Bronchial epithelial cell (primary cell): ENCODE measurements around the gene PRND. TPM values are rescaled to one million over a fixed set of nuclear protein-coding genes. Genes with fewer than 3 reads are reported as not detected.

Experiments used
- DNase-seq: peaks from one replicate; pipeline ENCODE4 v3.0.0-alpha.2; 2010; ENCODE audit warnings: low read depth
- FAIRE-seq: peaks from 2 replicates; lab custom pipeline; 2011; peaks lifted over from hg19 to GRCh38; lab: Jason Lieb, UNC
- H3K27me3 ChIP-seq: 2 replicates; pipeline ENCODE4 v1.5.1; 2011; ENCODE audit warnings: low read length; ENCODE audit not compliant: control insufficient read depth, insufficient read depth
- H3K36me3 ChIP-seq: 2 replicates; pipeline ENCODE4 v1.5.1; 2011; ENCODE audit warnings: low read length; ENCODE audit not compliant: control insufficient read depth, insufficient read depth
- H3K4me3 ChIP-seq: 2 replicates; pipeline ENCODE4 v1.5.1; 2011; ENCODE audit warnings: mild to moderate bottlenecking, low read depth, low read length, control low read depth
- total RNA-seq: library from RNA; depleted of rRNA; stranded (reverse); fragments of >200 nt; gene quantifications from 2 replicates; pipeline ENCODE4 v1.2.1, GENCODE V29; 2014
- TF ChIP-seq, protein P1 (sequence below): IDR thresholded peaks from 2 replicates; pipeline ENCODE4 v1.5.1; 2011; ENCODE audit warnings: mild to moderate bottlenecking, moderate library complexity, low read length, control low read depth, inconsistent platforms; ENCODE audit not compliant: insufficient read depth, severe bottlenecking

Gene PRND
- total RNA-seq, 1 donor from 2014 or later: not detected

DNA sequence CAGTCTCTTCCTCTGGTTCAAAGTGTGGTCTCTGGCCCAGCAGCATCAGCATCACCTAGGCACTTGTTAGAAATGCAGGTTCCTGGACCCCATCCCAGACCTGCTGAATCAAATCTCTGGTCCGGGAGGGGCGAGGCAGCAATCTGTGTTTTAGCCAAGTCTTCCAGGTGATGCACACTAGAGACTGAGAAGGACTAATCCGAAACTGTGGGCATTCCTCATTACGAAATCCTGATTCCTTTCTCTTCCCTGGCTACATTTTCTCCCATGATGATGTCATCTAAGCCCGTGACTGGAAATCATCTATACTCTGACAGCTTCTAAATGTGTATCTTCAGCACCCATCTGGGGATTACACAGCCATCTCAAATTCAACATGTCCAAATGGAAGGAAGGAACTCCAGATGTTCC lies 39.7 kb upstream of the PRND start:
- FAIRE-seq (peak; percentile 52), DNase-seq (peak; percentile 92)
- H3K4me3 ChIP-seq: no peak overlapping the region
- TF ChIP-seq, protein P1, sequence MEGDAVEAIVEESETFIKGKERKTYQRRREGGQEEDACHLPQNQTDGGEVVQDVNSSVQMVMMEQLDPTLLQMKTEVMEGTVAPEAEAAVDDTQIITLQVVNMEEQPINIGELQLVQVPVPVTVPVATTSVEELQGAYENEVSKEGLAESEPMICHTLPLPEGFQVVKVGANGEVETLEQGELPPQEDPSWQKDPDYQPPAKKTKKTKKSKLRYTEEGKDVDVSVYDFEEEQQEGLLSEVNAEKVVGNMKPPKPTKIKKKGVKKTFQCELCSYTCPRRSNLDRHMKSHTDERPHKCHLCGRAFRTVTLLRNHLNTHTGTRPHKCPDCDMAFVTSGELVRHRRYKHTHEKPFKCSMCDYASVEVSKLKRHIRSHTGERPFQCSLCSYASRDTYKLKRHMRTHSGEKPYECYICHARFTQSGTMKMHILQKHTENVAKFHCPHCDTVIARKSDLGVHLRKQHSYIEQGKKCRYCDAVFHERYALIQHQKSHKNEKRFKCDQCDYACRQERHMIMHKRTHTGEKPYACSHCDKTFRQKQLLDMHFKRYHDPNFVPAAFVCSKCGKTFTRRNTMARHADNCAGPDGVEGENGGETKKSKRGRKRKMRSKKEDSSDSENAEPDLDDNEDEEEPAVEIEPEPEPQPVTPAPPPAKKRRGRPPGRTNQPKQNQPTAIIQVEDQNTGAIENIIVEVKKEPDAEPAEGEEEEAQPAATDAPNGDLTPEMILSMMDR: no peak
- H3K27me3 ChIP-seq: no peaks in the 10 kb centered on the region
- H3K36me3 ChIP-seq: no peaks in the 10 kb centered on the region

DNA sequence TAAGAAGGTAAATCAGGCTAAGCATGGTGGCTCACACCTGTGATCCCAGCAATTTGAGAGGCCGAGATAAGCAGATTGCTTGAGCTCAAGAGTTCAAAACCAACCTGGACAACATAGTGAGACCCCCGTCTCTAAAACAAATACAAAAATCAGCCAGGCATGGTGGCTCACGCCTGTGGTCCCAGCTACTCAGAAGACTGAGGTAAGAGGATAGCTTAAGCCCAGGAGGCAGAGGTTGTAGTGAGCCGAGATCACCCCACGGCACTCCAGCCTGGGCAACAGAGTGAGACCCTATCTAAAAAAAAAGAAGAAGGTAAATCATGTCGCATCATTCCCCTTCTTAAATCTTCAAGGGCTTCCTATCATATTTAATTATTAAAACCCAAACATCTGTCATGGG lies 39.0 kb upstream of the PRND start:
- H3K36me3 ChIP-seq: no peaks in the 10 kb centered on the region
- TF ChIP-seq, protein P1: no peak
- no peaks in the 10 kb centered on the region for H3K27me3 ChIP-seq
- H3K4me3 ChIP-seq: no peak overlapping the region
- DNase-seq (no peak), FAIRE-seq (peak; percentile 52)

DNA sequence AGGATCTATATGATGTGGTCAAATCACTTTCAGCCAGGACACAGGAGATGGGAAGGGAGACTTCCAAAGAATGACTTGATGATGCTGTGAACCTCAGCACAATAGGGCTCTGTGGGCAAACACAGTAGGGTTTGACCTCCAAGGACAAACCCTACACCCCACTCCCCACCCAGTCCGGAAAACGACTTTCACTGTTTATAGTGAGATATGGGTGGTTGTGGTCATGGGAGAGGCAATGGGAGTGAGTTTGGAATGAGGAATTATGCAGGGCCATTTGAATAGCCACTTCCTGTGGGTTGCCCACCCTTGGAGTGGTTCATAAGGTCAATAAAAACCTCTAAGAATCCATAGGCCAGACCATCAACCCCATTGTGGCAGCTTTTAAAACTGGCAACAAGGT lies 38.4 kb upstream of the PRND start:
- no peaks in the 10 kb centered on the region for H3K27me3 ChIP-seq
- FAIRE-seq (no peak), DNase-seq (no peak)
- H3K4me3 ChIP-seq: no peak overlapping the region
- TF ChIP-seq, protein P1: no peak
- H3K36me3 ChIP-seq: peaks cover 2% of the 10 kb centered on the region

DNA sequence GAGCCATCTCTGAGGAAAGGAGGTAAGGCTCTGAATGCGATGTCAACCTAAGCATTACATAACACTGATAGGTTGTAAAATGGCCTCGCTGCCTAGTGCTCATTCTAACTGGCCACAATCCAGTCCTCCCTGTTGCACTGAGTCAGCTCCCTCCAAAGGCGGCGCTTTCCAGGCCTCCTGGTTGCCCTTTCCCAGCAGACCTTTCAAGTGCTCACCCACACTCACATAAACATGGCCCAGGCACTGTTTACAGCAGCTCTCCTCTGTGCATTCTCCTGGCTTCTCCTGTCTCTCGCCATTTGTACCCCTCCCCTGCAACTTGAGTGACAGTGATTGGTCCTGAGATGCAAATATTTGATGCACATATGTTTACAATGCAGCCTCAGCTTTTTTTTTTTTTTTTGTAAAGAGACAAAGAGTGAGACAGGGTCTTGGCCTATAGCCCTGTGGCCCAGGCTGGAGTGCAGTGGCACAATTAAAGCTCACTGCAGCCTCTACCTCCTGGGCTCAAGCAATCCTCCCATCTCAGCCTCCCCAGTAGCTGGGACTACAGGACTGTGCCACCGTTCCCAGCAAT lies 36.8 kb upstream of the PRND start:
- Histone ChIP-seq H3K36me3 (peaks cover 3% of the 10 kb centered on the region), H3K4me3 (no peak overlapping the region), H3K27me3 (no peaks in the 10 kb centered on the region)
- TF ChIP-seq, protein P1: peak; percentile 9
- DNase-seq: peak; percentile 79
- no peak for FAIRE-seq

DNA sequence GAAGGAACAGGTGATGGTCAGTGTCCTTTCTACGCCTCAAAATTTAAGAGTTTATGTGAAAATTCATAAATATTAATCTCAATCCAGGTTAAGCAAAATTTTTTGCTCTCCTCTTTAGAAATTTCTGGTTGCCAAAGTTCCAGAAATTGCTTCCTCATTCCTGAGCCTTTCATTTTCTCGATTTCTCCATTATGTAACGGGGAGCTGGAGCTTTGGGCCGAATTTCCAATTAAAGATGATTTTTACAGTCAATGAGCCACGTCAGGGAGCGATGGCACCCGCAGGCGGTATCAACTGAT lies 35.8 kb upstream of the PRND start:
- Histone ChIP-seq H3K27me3 (no peaks in the 10 kb centered on the region), H3K36me3 (peaks cover 3% of the 10 kb centered on the region), H3K4me3 (peak overlapping the region; percentile 74)
- DNase-seq (no peak), FAIRE-seq (no peak)
- TF ChIP-seq, protein P1: no peak

DNA sequence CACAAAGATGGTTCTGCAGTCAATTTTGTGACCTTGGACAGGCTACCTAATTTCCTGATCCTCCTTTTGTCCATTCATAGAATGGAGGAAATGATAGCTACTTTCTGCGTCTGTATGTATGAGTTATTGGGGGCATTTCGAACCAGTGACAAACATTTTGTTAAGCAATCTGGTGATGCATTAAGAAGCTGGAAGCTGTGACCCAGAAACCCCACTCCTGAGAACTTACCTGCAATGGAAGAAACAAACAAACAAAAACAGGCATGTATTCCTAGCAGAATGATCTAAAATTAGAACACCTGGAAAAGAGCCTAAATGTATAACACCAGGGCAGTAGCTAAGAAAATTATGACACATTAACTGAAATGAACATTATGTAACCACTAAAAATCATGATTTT lies 33.4 kb upstream of the PRND start:
- H3K27me3 ChIP-seq: no peaks in the 10 kb centered on the region
- FAIRE-seq (no peak), DNase-seq (peak; percentile 29)
- TF ChIP-seq, protein P1: no peak
- H3K4me3 ChIP-seq: peak overlapping the region; percentile 74
- H3K36me3 ChIP-seq: peaks cover 7% of the 10 kb centered on the region
